Smooth muscle cell (in vitro differentiated cells): ENCODE results near the gene RALB. TPM values are rescaled to one million over a fixed set of nuclear protein-coding genes. Genes with fewer than 3 reads are reported as not detected.

Experiments used
- DNase-seq: peaks from one replicate; lab custom pipeline; 2025; ENCODE audit not compliant: unreplicated experiment; lab: John Stamatoyannopoulos, UW
- H2AFZ ChIP-seq: fragments of 200-600 bp; sonication (generic); 2 replicates; pipeline ENCODE4 v1.6.0; 2016; ENCODE audit warnings: antibody characterized with exemption, low read depth, mild to moderate bottlenecking
- H3F3A ChIP-seq: fragments of 200-600 bp; sonication (generic); 2 replicates; pipeline ENCODE4 v1.6.0; 2017; ENCODE audit warnings: antibody characterized with exemption, low read depth
- H3K27ac ChIP-seq: fragments of 200-600 bp; sonication (generic); 2 replicates; pipeline ENCODE4 v1.5.1; 2016; ENCODE audit warnings: low read depth, mild to moderate bottlenecking
- H3K27me3 ChIP-seq: fragments of 200-600 bp; sonication (generic); 2 replicates; pipeline ENCODE4 v1.6.1; 2016; ENCODE audit warnings: low read depth, mild to moderate bottlenecking
- H3K36me3 ChIP-seq: fragments of 200-600 bp; sonication (generic); 2 replicates; pipeline ENCODE4 v1.5.1; 2016; ENCODE audit warnings: low read depth
- H3K4me1 ChIP-seq: fragments of 200-600 bp; sonication (generic); 2 replicates; pipeline ENCODE4 v1.5.1; 2016; ENCODE audit warnings: low read depth
- H3K4me2 ChIP-seq: fragments of 200-600 bp; sonication (generic); 2 replicates; pipeline ENCODE4 v1.6.0; 2016; ENCODE audit warnings: mild to moderate bottlenecking
- H3K4me3 ChIP-seq: fragments of 200-600 bp; sonication (generic); 2 replicates; pipeline ENCODE4 v1.5.1; 2016; ENCODE audit warnings: mild to moderate bottlenecking
- H3K79me2 ChIP-seq: fragments of 200-600 bp; sonication (generic); 2 replicates; pipeline ENCODE4 v1.6.0; 2016; ENCODE audit warnings: low read depth, mild to moderate bottlenecking
- H3K9ac ChIP-seq: fragments of 200-600 bp; sonication (generic); 2 replicates; pipeline ENCODE4 v1.6.0; 2016; ENCODE audit warnings: low read depth
- H3K9me3 ChIP-seq: fragments of 200-600 bp; sonication (generic); replicated peaks from 2 replicates; pipeline ENCODE4 v1.5.1; 2016; ENCODE audit warnings: low read depth
- H4K20me1 ChIP-seq: fragments of 200-600 bp; sonication (generic); 2 replicates; pipeline ENCODE4 v1.6.0; 2016; ENCODE audit warnings: low read depth
- CTCF ChIP-seq: fragments of 200-600 bp; sonication (generic); IDR thresholded peaks from 2 replicates; pipeline ENCODE4 v1.5.1; 2017; ENCODE audit warnings: borderline replicate concordance, mild to moderate bottlenecking, antibody characterized with exemption; ENCODE audit not compliant: insufficient read depth, poor library complexity, severe bottlenecking
- WGBS: methylation state at CpG from one replicate; pipeline ENCODE4 v1.1.7; 2016; ENCODE audit warnings: low lambda C conversion rate; 5-methylcytosine and 5-hydroxymethylcytosine counted together
- polyA plus RNA-seq: library from polyadenylated mRNA; unstranded; fragments of >200 nt; fragmentation: Nextera tagmentation; extraction: Ambion mirVana; gene quantifications from 2 replicates; pipeline ENCODE4 v1.2.1, GENCODE V29; 2016
- total RNA-seq: library from RNA; depleted of rRNA; stranded (reverse); fragments of >200 nt; gene quantifications from 2 replicates; pipeline ENCODE4 v1.2.3, GENCODE V29; 2014

RALB gene
- total and polyA plus RNA-seq, 2 experiments from 2014 or later, result 69.9 to 73.4 TPM

- H3F3A ChIP-seq, result no peaks in the 10 kb centered on the region
- no peak for DNase-seq
- WGBS, result 92% methylated on average over 6 of the region's 6 CpGs
- H3K27ac ChIP-seq, result no peak overlapping the region
- no peak for TF ChIP-seq CTCF
- H3K4me3 ChIP-seq, result no peak overlapping the region
- H2AFZ ChIP-seq, result no peak overlapping the region
- no peaks in the 10 kb centered on the region for H3K79me2 ChIP-seq
- no peaks in the 10 kb centered on the region for H3K36me3 ChIP-seq
- H3K9ac ChIP-seq, result no peak overlapping the region
- H4K20me1 ChIP-seq, result no peaks in the 10 kb centered on the region
- no peaks in the 10 kb centered on the region for H3K9me3 ChIP-seq
- peaks cover 13% of the 10 kb centered on the region for H3K27me3 ChIP-seq
- no peaks in the 10 kb centered on the region for H3K4me1 ChIP-seq
- H3K4me2 ChIP-seq, result no peak overlapping the region
Measured at GRCh38 chr2:120332384-120332783, 79.7 kb downstream of the RALB start.

GRCh38 chr2:120334068-120334467, 81.4 kb downstream of the RALB start:
- no peak for DNase-seq
- WGBS, result 91% methylated on average over 1 of the region's 1 CpG
- no peak overlapping the region for H3K4me2 ChIP-seq

GRCh38 chr2:120336749-120337148, 84.1 kb downstream of the RALB start:
- Histone ChIP-seq H3K27ac (no peak overlapping the region), H4K20me1 (no peaks in the 10 kb centered on the region), H3K4me2 (no peak overlapping the region), H3K27me3 (peaks cover 41% of the 10 kb centered on the region), H3K36me3 (no peaks in the 10 kb centered on the region), H2AFZ (no peak overlapping the region), H3K79me2 (no peaks in the 10 kb centered on the region), H3K9me3 (no peaks in the 10 kb centered on the region), H3K4me3 (no peak overlapping the region), H3K9ac (no peak overlapping the region), H3K4me1 (no peaks in the 10 kb centered on the region), H3F3A (no peaks in the 10 kb centered on the region)
- no peak for DNase-seq
- TF ChIP-seq CTCF, result no peak
- 85% methylated on average over 8 of the region's 8 CpGs for WGBS

More at GRCh38 chr2:120334068-120334467, 81.4 kb downstream of the RALB start:
- Histone ChIP-seq H3K36me3 (no peaks in the 10 kb centered on the region), H3K27me3 (peaks cover 25% of the 10 kb centered on the region), H3F3A (no peaks in the 10 kb centered on the region), H3K4me1 (no peaks in the 10 kb centered on the region), H3K4me3 (no peak overlapping the region), H4K20me1 (no peaks in the 10 kb centered on the region), H3K79me2 (no peaks in the 10 kb centered on the region), H2AFZ (no peak overlapping the region), H3K9me3 (no peaks in the 10 kb centered on the region), H3K27ac (no peak overlapping the region), H3K9ac (no peak overlapping the region)
- TF ChIP-seq CTCF, result no peak

GRCh38 chr2:120338015-120338414, 85.4 kb downstream of the RALB start:
- TF ChIP-seq CTCF, result no peak
- H4K20me1 ChIP-seq, result no peaks in the 10 kb centered on the region
- H3K79me2 ChIP-seq, result no peaks in the 10 kb centered on the region
- no peaks in the 10 kb centered on the region for H3K9me3 ChIP-seq
- no peaks in the 10 kb centered on the region for H3K4me1 ChIP-seq
- H3F3A ChIP-seq, result no peaks in the 10 kb centered on the region
- 91% methylated on average over 1 of the region's 1 CpG for WGBS
- DNase-seq, result no peak
- no peak overlapping the region for H3K27ac ChIP-seq
- no peaks in the 10 kb centered on the region for H3K36me3 ChIP-seq
- no peak overlapping the region for H3K4me3 ChIP-seq
- H3K4me2 ChIP-seq, result no peak overlapping the region
- no peak overlapping the region for H3K9ac ChIP-seq
- peaks cover 54% of the 10 kb centered on the region for H3K27me3 ChIP-seq
- no peak overlapping the region for H2AFZ ChIP-seq
